NCI-H146 treated with DMSO at 0.1 percent for 48 hours (cell line): ENCODE measurements around the gene CDY2A.
"Not testable (repeated sequence)": the region's sequence is repeated elsewhere in the genome, so short reads cannot be mapped to it uniquely, and the experiment has no call there.

ENCODE experiments used
- DNase-seq: peaks from one replicate; lab custom pipeline; 2025; ENCODE audit not compliant: unreplicated experiment; lab: John Stamatoyannopoulos, UW

Gene CDY2A, protein sequence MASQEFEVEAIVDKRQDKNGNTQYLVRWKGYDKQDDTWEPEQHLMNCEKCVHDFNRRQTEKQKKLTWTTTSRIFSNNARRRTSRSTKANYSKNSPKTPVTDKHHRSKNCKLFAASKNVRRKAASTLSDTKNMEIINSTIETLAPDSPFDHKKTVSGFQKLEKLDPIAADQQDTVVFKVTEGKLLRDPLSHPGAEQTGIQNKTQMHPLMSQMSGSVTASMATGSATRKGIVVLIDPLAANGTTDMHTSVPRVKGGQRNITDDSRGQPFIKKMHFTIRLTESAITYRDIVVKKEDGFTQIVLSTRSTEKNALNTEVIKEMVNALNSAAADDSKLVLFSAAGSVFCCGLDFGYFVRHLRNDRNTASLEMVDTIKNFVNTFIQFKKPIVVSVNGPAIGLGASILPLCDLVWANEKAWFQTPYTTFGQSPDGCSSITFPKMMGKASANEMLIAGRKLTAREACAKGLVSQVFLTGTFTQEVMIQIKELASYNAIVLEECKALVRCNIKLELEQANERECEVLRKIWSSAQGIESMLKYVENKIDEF

GRCh38 chrY:18025487-18025886 lies at the start of gene CDY2A:
CDY2A (plus strand) TSS chrY:18025787; CDS start chrY:18026115, 328 bp downstream.
- not testable (repeated sequence) for DNase-seq

DNA sequence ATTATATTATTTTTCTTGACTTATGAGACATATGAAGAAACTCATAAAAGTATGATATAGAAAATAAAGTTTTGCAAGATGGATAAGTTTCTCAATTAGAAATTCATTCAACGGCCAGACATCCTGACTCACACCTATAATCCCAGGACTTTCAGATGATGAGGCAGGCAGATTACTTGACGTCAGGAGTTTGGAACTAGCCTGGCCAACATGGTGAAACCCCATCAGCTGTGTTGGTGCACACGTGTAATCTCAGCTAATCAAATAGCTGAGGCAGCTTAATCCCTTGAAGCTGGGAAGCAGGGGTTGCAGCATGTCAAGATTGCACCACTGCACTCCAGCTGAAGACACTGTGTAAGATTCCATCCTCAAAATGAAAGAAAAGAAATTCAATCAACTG lies 28.0 kb upstream of the CDY2A start:
- DNase-seq = not testable (repeated sequence)

DNA sequence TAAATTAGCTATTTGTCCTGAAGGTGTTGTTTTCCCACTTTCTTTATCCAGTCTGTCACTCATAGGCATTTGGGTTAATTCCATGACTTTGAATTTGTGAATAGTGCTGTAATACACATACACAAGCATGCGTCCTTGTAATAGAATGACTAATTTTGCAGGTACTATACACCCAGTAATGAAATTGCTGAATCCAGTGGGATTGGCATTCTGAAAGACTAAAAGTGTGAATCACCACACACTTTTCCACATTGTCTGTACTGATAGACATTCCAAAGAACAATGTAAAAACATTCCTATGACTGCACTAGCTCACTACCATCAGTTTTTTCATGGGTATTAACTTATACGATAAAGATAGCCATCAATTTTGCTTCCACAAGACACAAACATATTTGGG lies 27.3 kb upstream of the CDY2A start:
- DNase-seq = not testable (repeated sequence)

DNA sequence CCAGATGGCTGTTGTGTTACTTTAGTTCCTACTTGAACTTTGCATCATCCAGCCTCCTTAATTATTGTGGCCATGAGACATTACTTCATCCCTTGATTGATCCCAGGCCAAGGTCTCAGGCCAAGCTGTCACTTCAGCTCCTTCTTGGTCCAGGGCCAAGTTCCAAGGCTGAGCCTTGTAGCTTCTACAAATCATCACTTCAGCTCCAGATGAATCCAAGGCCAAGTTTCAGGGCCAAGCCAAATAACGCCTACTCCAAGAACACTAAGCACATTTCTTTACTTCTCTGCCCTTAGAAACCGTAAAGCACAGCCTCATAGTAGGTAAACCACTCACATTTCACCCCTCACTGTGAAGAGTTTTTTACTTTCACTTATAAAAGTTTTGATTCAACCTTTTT lies 1.7 kb upstream of the CDY2A start:
- DNase-seq = not testable (repeated sequence)

- not testable (repeated sequence) for DNase-seq
These were observed 3.3 kb downstream of the CDY2A start for GRCh38 chrY:18028845-18029244.

GRCh38 chrY:18030178-18030577 lies 4.6 kb downstream of the CDY2A start:
- DNase-seq = not testable (repeated sequence)

DNA sequence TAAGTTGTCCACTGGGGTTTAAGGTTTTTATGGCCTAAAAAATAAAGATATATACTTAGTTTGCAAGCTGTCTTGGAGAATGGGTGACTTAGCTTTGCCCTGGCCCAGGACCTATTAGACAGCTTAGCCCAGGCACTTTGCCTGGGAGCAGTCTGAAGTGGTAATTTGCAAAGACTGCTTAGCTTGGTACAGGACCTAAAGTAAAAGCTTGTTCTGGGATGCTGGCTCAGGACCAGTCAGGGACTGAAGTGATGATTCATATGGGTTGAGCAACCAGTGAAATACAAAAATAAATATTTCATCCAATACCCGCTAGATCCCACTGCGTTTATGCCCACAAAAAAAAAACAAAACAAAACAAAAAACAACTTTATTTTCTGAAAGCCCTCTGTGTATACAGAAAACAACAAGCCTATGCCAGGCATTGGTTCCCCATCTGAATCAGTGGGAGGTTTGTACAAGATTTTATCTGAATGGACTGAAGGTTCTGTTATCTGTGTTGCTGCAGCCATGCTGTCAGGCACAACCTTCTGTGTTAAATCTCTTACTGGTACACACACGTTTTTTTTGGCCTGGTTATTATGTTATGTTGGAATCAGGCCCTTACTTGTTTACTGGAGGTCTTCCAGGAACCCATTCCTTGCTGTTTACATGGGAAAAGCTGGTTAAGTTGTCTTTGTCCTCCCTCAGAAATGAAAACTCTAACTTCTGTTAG lies 8.7 kb downstream of the CDY2A start:
- DNase-seq = not testable (repeated sequence)

DNA sequence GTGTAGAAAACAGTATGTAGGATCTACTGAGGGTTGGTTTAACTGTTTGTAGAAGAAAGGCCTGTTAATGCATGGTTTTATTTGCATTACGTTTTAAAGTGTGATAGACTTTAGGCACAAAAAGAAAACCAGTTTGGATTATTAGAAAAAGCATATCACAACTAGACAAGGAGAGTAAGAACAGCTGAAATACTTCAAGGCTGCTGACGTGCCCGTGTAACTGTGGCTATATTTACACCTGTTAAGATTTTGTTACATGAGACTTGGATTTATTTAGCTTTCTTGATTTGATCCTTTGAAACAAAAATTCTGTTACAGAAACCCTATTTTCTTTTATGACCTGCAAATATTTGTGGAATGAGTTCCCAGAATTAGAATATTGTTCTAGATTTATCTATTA lies 9.3 kb downstream of the CDY2A start:
- not testable (repeated sequence) for DNase-seq

- not testable (repeated sequence) for DNase-seq
These were observed 19.4 kb downstream of the CDY2A start for GRCh38 chrY:18044990-18045389.

DNA sequence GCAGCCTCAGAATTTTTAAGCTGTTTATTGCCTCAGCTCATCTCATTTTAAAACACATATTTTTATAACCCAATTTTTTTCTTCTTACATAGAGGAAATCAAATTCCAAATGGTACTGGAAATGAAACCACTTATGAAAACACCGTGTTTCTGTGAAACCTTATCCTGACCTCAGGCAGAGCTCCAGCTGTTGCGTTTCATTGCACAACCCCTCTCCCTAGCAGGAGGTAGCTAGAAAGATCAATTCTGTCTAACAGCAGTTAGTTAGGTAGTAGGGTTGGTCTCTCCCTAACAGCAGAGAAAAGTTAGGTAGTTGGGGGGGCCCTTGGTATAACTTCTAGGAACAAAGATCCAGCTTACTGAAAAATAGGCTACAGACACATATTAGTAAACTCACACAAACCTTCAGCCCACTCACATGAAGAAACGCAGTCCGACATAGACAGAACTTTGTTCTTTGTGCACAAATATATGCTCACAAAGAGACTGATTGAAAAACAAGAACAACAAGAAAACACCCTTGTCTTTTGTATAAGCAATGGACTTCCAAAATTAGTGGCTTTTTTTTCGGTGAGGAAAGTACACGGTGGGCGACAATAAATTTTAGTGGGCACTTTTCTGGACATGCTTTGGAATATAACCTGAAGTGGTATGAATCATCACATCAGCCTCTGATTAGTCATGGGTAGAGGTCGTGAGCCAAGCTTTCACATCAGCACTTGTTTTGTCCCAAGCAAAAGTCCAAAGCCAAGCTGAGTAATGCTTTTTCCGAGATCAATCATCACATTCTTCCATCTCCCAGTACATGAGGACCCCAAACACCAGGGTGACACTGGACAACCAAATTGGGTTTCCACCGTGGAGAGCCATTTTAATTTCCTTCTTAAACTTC lies 22.8 kb downstream of the CDY2A start:
- not testable (repeated sequence) for DNase-seq

GRCh38 chrY:18049061-18049460 lies 23.5 kb downstream of the CDY2A start:
- DNase-seq = not testable (repeated sequence)

DNA sequence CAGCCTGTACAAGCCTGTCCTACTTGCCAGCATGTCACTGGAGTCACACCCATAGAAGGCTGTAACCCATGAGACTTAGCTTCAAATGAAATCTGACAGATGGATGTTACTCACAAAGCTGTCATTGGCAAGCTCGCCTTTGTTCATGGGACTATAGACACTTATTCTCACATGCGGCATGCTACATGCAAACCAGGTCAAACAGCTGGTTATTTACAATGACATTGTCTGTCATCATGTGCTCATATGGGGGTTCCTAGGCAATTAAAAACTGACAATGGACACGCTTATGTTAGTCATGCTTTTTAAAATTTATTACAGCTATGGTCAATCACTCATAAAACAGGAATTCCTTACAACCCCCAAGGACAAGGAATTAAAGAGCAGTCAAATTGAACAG lies 30.9 kb downstream of the CDY2A start:
- DNase-seq = not testable (repeated sequence)

DNA sequence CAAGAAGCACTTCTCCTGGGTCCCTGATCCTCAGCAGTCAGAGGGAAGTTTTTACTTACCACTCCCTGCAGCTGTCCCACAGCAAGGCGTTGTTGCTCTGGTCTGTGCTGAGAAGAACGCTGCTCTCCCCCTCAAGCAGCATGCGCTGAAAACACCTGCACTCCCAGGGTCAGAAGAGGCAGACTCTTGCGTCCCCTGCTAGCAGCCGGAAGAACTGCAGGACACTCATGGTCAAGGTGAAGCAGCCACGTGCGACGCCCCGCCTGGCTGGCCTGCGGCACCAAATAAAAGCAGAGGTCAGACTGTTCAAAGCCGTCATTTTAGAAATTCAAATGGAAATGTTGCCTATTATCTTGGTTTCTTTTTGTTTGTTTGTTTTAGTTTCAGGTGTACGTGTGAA lies 47.9 kb downstream of the CDY2A start:
- DNase-seq = not testable (repeated sequence)
